CD4-positive, alpha-beta T cell treated with Interleukin-6 at 100 ng/mL for 8 hours (primary cell): ENCODE data around the gene CDC42EP1.

Experiments
- DNase-seq: peaks from one replicate; pipeline ENCODE4 v3.0.0-alpha.2; 2020; ENCODE audit warnings: mixed read lengths, low spot score

CDC42EP1 gene

DNA sequence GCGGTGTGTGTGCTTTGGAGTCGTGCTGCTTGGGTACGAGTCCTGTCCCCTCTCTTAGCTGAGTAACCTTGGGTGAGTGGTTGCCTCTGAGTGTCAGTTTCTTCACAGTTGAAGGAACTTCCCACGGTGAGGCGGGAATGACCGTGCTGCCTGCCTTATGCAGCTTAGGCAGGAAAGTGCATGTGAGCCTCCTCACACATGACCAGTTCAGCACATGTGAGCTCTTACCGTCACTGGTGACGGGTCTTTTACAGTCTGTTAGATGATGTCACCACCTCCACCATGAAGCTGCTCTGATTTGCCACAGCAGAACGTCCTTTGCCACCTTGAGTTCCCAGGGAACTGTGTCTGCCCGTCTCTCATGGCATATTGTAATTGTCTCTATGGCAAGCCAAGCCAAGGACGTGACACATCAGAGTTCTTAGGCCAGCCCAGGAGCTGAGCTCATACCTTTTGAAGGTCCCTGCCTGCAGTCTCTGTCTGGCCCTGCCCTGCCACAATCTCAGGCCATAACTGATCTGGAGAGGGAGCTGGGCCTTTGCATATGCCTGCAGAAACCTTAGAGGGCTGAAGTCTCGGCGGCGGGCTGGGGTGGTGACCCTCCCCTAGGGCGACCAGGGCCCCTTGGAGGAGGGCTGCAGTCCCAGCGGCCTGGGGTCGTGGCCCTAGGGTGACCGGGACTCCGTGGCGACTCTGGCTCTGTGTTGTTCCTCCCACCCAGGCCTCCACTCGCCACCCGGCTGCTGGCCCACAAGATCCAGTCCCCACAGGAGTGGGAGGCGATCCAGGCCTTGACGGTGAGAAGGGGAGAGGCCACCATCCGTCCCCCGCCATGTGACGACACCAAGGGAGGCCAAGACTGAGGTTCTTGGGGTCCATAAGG, 56.2 kb downstream of the CDC42EP1 start:
- no peak for DNase-seq

DNA sequence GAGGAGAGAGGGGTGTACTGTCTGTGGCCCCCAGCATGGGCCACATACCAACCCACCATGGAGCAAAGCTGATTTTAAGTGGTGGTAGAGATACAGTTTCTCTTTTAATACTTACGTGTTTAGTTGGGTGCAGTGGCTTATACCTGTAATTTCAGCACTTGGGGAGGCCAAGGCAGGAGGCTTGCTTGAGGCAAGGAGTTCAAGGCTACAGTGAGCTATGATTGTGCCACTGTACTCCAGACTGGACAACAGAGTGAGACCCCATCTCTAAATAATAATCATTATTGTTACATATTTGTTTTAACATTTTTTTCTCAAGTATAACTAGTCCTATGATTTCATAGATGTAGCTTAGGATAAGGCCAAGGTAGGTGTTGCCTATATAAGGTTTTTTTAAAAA, 57.2 kb downstream of the CDC42EP1 start:
- DNase-seq = no peak

DNA sequence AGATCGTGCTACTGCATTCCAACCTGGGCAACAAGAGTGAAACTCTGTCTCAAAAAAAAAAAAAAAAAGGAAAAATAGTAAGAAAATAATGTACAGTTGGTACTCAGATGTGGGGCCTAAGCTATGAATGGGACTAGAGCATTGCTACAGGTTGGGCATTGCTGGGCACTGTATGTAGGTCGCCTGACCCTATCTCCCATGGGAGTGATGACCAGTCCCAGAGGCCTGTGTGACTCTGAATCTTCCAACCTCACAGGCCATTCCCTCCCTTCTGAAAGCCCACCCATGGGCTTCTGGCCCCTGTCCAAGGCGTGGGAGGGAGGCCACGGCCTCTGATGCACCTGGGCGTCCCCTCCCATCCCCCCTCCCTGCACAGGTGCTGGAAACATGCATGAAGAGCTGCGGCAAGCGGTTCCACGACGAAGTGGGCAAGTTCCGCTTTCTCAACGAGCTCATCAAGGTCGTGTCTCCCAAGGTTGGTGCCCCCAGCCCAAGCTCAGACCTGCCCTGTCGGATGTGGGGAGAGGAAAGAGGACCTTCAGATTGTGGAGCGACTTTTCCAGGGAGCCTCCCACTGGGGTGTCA, 57.9 kb downstream of the CDC42EP1 start:
- DNase-seq = no peak

DNA sequence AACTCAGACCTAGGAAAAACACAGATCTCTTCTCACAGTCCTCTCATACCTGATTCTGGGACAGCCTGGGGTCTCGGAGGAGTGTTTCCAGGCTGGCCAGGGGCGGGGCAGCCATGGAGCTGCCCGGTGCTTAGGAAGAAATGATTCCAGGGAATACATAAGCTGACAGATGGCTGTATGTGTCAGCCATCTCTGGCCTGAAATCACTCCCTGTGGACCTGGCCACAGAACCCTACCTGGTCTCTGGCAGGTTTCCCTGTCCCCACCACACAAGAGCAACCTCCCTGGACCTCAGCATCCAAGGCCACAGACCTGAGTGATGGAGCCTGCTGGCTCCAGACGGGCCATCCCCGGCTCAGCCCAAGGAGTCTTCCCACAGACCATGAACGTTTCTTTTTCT, 58.4 kb downstream of the CDC42EP1 start:
- no peak for DNase-seq
